NOMO-1 treated with DMSO at 0.1 percent for 48 hours (cell line): ENCODE data around the gene QSOX1.

ENCODE experiments used
- DNase-seq: peaks from one replicate; lab custom pipeline; 2025; ENCODE audit not compliant: unreplicated experiment; lab: John Stamatoyannopoulos, UW

QSOX1 gene

DNA sequence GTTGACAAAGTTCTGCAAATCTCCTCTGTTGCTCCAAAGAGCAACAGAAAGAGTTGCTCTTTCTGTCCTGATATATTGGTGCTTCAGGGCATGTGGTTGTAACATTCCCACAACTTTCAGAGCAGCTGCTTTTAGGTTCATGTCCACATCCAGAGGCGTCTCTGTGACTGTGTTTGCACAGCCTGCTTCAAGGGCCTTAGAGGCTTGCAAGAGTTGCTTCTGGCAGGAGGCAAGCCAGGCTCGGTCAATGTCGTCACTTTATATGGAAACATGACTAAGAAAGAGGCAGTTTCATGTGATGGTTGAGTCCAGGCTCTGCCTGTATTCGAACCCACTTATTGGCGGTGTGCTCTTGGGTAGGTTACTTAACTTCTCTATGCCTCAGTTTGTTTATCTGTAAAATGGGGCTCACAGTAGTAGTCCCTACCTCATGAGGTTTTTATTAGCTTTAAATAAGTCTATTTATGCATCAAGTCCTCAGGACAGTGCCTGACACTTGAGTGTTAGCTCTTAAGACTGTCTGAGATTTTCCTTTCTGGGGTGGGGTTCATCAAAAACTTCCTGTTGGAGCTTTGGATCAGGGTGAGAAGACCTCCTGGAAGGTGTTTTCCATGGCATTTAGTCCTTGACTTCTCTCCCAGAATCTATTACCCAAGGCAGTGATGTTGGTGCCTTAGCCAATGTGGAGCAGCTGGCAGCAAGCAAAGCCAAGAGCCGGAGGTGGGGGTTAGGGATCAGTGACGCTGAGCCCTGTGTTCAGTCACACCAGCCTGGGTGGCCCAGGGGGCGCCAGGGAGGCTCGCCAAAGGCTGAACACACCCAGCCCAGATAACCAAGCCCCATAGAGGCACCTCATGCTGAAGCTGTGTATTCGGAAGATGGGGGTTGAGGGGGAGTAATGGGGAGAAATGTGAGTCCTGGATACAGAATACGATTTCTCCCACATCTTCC, 94.3 kb downstream of the QSOX1 start:
- no peak for DNase-seq

GRCh38 chr1:180249725-180250498, 95.2 kb downstream of the QSOX1 start:
- no peak for DNase-seq

GRCh38 chr1:180250499-180250770, 95.8 kb downstream of the QSOX1 start:
- DNase-seq: no peak

GRCh38 chr1:180250883-180251509, 96.3 kb downstream of the QSOX1 start:
- no peak for DNase-seq

GRCh38 chr1:180251526-180252305, 97.0 kb downstream of the QSOX1 start:
- no peak for DNase-seq

- DNase-seq: peak; percentile 71
Measured at GRCh38 chr1:180252638-180253536, 98.2 kb downstream of the QSOX1 start.
